Osteoblast (primary cell): ENCODE data around the gene FLT3. TPM values are rescaled to one million over a fixed set of nuclear protein-coding genes. Genes with fewer than 3 reads are reported as not detected.

Source experiments
- DNase-seq: peaks from one replicate; pipeline ENCODE4 v3.0.0; 2011; ENCODE audit warnings: low spot score, mixed read lengths; ENCODE audit not compliant: insufficient read length; ENCODE audit errors: missing footprints
- H2AFZ ChIP-seq: 2 replicates; pipeline ENCODE4 v1.6.0; 2011; ENCODE audit warnings: mild to moderate bottlenecking, low read length
- H3K27ac ChIP-seq: 2 replicates; pipeline ENCODE4 v1.5.1; 2011; ENCODE audit warnings: mild to moderate bottlenecking, low read depth, low read length, moderate library complexity
- H3K27me3 ChIP-seq: 2 replicates; pipeline ENCODE4 v1.6.0; 2012; ENCODE audit warnings: mild to moderate bottlenecking, control low read depth, inconsistent platforms, low read length, moderate library complexity; ENCODE audit not compliant: insufficient read depth
- H3K36me3 ChIP-seq: 2 replicates; pipeline ENCODE4 v1.5.1; 2011; ENCODE audit warnings: mild to moderate bottlenecking, low read length, control low read depth, moderate library complexity; ENCODE audit not compliant: insufficient read depth
- H3K4me1 ChIP-seq: 2 replicates; pipeline ENCODE4 v1.5.1; 2011; ENCODE audit warnings: mild to moderate bottlenecking, low read length, control low read depth, moderate library complexity; ENCODE audit not compliant: insufficient read depth
- H3K4me2 ChIP-seq: 2 replicates; pipeline ENCODE4 v1.6.0; 2011; ENCODE audit warnings: mild to moderate bottlenecking, low read length; ENCODE audit not compliant: insufficient read depth
- H3K4me3 ChIP-seq: fragments of 200-600 bp; sonication (generic); 3 replicates; pipeline ENCODE4 v1.5.1; 2012; ENCODE audit warnings: mild to moderate bottlenecking, low read length, inconsistent platforms; ENCODE audit not compliant: insufficient read depth
- H3K79me2 ChIP-seq: 2 replicates; pipeline ENCODE4 v1.6.0; 2012; ENCODE audit warnings: mild to moderate bottlenecking, low read length, control low read depth, inconsistent platforms; ENCODE audit not compliant: insufficient read depth
- H3K9me3 ChIP-seq: 2 replicates; pipeline ENCODE4 v1.5.1; 2011; ENCODE audit warnings: low read depth, low read length, control low read depth
- H4K20me1 ChIP-seq: 2 replicates; pipeline ENCODE4 v1.6.0; 2012; ENCODE audit warnings: mild to moderate bottlenecking, low read length, control low read depth; ENCODE audit not compliant: insufficient read depth
- total RNA-seq: library from RNA; depleted of rRNA; stranded (reverse); fragments of >200 nt; gene quantifications from 2 replicates; pipeline ENCODE4 v1.2.3, GENCODE V29; 2012
- TF ChIP-seq, protein P1 (sequence below): IDR thresholded peaks from 2 replicates; pipeline ENCODE4 v1.5.1; 2011; ENCODE audit warnings: mild to moderate bottlenecking, low read depth, low read length, moderate library complexity; ENCODE audit errors: extremely low read depth

FLT3 gene
- total RNA-seq, 1 donor, result not detected

DNA sequence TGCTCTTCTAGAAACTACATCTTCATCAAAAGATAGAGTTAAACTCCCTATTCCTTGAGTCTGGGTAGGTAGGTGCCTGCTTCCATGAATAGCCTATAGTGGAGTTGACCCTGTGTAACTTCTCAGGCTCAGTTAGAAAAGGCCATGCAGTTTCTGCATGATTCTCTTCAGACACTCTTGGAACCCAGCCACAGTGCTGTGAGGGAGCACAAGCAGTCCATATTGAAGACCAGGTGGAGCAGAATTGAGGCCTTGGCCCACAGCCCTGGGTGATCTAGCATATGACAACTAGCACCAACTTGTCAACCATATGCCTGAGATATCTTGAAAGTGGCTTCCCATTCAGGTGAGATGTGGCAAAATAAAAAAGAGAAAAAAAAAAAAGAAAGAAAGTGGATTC is 27.7 kb upstream of the FLT3 start:
- Histone ChIP-seq H3K4me1 (no peaks in the 10 kb centered on the region), H3K36me3 (no peaks in the 10 kb centered on the region), H3K79me2 (no peaks in the 10 kb centered on the region), H4K20me1 (no peaks in the 10 kb centered on the region), H3K9me3 (no peaks in the 10 kb centered on the region), H3K4me3 (no peak overlapping the region), H3K27me3 (no peaks in the 10 kb centered on the region), H3K4me2 (no peak overlapping the region), H2AFZ (no peak overlapping the region), H3K27ac (no peak overlapping the region)
- TF ChIP-seq, protein P1, sequence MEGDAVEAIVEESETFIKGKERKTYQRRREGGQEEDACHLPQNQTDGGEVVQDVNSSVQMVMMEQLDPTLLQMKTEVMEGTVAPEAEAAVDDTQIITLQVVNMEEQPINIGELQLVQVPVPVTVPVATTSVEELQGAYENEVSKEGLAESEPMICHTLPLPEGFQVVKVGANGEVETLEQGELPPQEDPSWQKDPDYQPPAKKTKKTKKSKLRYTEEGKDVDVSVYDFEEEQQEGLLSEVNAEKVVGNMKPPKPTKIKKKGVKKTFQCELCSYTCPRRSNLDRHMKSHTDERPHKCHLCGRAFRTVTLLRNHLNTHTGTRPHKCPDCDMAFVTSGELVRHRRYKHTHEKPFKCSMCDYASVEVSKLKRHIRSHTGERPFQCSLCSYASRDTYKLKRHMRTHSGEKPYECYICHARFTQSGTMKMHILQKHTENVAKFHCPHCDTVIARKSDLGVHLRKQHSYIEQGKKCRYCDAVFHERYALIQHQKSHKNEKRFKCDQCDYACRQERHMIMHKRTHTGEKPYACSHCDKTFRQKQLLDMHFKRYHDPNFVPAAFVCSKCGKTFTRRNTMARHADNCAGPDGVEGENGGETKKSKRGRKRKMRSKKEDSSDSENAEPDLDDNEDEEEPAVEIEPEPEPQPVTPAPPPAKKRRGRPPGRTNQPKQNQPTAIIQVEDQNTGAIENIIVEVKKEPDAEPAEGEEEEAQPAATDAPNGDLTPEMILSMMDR, result no peak
- DNase-seq, result no peak

DNA sequence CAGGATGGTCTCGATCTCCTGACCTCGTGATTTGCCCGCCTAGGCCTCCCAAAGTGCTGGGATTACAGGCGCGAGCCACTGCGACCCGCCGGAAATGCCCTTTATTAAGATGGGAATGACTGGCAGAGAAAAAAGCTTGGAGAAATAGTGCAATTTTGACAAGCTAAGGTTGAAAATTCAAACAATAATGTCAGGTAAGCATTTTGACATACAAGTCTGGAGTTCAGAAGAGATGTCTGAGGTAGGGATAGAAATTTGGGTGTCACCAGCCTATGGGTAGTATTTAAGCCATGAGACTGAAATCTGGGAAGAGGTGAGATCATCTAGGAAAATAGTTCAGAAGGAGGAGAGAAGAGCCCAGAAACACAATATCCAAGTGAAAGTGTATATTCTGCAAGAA is 20.8 kb upstream of the FLT3 start:
- Histone ChIP-seq H3K27me3 (no peaks in the 10 kb centered on the region), H3K4me1 (no peaks in the 10 kb centered on the region), H3K79me2 (no peaks in the 10 kb centered on the region), H4K20me1 (no peaks in the 10 kb centered on the region), H3K4me3 (no peak overlapping the region), H3K4me2 (no peak overlapping the region), H2AFZ (no peak overlapping the region), H3K27ac (no peak overlapping the region), H3K9me3 (no peaks in the 10 kb centered on the region), H3K36me3 (no peaks in the 10 kb centered on the region)
- TF ChIP-seq, protein P1, result no peak
- DNase-seq, result no peak

DNA sequence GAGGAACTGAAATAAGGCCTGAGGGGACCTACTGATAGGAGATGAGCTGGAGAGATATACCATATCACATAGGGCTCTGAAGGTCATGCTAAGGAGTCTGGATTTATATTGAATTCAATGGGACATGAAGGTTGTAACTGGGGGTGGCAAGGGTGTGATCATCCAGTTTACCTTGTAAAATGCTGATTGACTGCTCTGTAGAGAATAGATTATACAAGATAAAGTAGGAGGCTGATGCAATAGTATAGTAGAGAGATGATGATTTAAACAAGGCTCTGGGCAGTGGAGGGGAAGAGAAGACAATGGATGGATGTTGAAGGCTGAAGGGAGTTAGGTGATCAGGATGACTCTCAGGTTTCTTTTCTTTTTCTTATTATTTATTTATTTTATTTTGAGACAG is 19.9 kb upstream of the FLT3 start:
- no peak overlapping the region for H2AFZ ChIP-seq
- H3K36me3 ChIP-seq, result no peaks in the 10 kb centered on the region
- H3K4me1 ChIP-seq, result no peaks in the 10 kb centered on the region
- no peak for DNase-seq
- no peak overlapping the region for H3K27ac ChIP-seq
- TF ChIP-seq, protein P1, result no peak
- H3K9me3 ChIP-seq, result no peaks in the 10 kb centered on the region
- H3K27me3 ChIP-seq, result no peaks in the 10 kb centered on the region
- no peak overlapping the region for H3K4me2 ChIP-seq
- H3K79me2 ChIP-seq, result no peaks in the 10 kb centered on the region
- H3K4me3 ChIP-seq, result no peak overlapping the region
- no peaks in the 10 kb centered on the region for H4K20me1 ChIP-seq

DNA sequence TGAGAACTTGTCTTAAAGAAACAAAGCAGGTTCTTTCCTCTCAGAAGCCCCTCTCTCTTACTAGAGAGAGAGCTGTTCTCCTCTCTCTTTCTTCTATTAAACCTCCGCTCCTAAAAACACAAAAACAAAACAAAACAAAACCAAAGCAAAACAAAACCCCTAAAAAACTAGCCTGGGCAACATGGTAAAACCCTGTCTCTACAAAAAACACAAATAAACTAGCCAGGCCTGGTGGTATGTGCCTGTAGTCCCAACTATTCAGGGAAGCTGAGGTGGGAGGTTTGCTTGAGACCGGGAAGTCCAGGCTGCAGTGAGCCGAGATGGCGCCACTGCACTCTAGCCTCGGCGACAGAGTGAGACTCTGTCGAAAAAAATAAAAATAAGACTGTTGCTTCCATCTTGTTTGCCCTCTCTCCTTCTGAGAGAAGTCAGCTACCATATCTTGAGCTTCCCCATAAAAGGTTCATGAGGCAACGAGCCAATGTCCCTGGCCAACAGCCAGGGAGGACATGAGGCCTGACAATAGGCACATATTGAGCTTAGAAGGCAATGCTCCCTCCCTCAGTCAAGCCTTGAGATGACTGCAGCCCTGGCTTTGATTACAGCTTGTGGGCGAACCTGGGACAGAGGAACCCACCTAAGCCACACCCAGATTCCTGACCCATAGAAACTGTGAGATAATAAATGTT is 17.5 kb upstream of the FLT3 start:
- Histone ChIP-seq H2AFZ (no peak overlapping the region), H4K20me1 (no peaks in the 10 kb centered on the region), H3K9me3 (no peaks in the 10 kb centered on the region), H3K36me3 (no peaks in the 10 kb centered on the region), H3K4me3 (no peak overlapping the region), H3K27ac (no peak overlapping the region), H3K4me2 (no peak overlapping the region), H3K4me1 (no peaks in the 10 kb centered on the region), H3K27me3 (no peaks in the 10 kb centered on the region), H3K79me2 (no peaks in the 10 kb centered on the region)
- DNase-seq, result no peak
- TF ChIP-seq, protein P1, result no peak
